Gastrocnemius medialis (tissue), 4 donors: ENCODE measurements around the gene TPH2. TPM values are rescaled to one million over a fixed set of nuclear protein-coding genes. Genes with fewer than 3 reads are reported as not detected.

Experiments used
- ATAC-seq, 2 donors: fragments of 150-250 bp; one replicate each; pipeline ENCODE4 v1.9.1; 2016
- DNase-seq, 2 donors: peaks; one replicate each; pipeline ENCODE4 v3.0.0-alpha.2; 2019
- H3K27ac ChIP-seq, 4 donors: fragments of 200-600 bp; sonication (generic); 1 replicate in 1 of 4; 2 replicates in 3 of 4; pipeline ENCODE4 v1.5.1; 2016 to 2018; ENCODE audit warnings: mild to moderate bottlenecking in 2 of 4, moderate library complexity in 1 of 4
- H3K27me3 ChIP-seq, 3 donors: fragments of 200-600 bp; sonication (generic) in 2 of 3; 1 replicate in 1 of 3; 2 replicates in 2 of 3; pipeline versions ENCODE4 v1.5.1 to v1.6.0; 2016 to 2019; ENCODE audit warnings: mild to moderate bottlenecking in 1 of 3, moderate library complexity in 1 of 3
- H3K36me3 ChIP-seq, 2 donors: fragments of 200-600 bp; sonication (generic) in 1 of 2; one replicate each; pipeline ENCODE4 v1.5.1; 2017 to 2018
- H3K4me1 ChIP-seq, 2 donors: fragments of 200-600 bp; sonication (generic) in 1 of 2; one replicate each; pipeline ENCODE4 v1.5.1; 2016 to 2017; ENCODE audit warnings: mild to moderate bottlenecking in 2 of 2
- H3K4me3 ChIP-seq, 4 donors: fragments of 200-600 bp; sonication (generic) in 3 of 4; 1 replicate in 1 of 4; 2 replicates in 3 of 4; pipeline ENCODE4 v1.5.1; 2016 to 2019; ENCODE audit warnings: mild to moderate bottlenecking in 2 of 4
- H3K9me3 ChIP-seq, 3 donors: fragments of 200-600 bp; sonication (generic) in 2 of 3; 1 replicate in 1 of 3; 2 replicates in 2 of 3; pipeline ENCODE4 v1.5.1; 2016 to 2019
- POLR2A ChIP-seq, 2 donors: fragments of 450-650 bp; IDR thresholded peaks; one replicate each; pipeline ENCODE4 v1.6.1; 2017; ENCODE audit warnings: antibody characterized with exemption in 2 of 2, mild to moderate bottlenecking in 2 of 2, moderate library complexity in 2 of 2
- in situ Hi-C, 4 donors: fragments of 200-750 bp; cut with MboI; loops; one replicate each; pipeline versions ENCODE4 v1.15.0 to v1.8.0; 2017; ENCODE audit warnings: low sequenced_read_pairs in 4 of 4
- intact Hi-C: fragments of 100-400 bp; cut with DNase I; formaldehyde crosslinking; loops from one replicate; pipeline ENCODE4 v1.15.1; 2023; ENCODE audit warnings: low total_unique reads
- total RNA-seq, 4 donors: library from RNA; depleted of rRNA; stranded (reverse); fragments of >200 nt; gene quantifications; one replicate each; pipeline versions ENCODE4 v1.1.0 to v1.2.3, GENCODE V29; 2016
- TF ChIP-seq, protein P1 (sequence below), 5 experiments: fragments of 450-650 bp in 3 of 5; fragments of 200-600 bp in 2 of 5; sonication (generic) in 2 of 5; IDR thresholded peaks in 4 of 5; conservative IDR thresholded peaks in 1 of 5; 1 replicate in 4 of 5; 2 replicates in 1 of 5; pipeline ENCODE4 v1.5.1; 2016 to 2019; ENCODE audit warnings: antibody characterized with exemption in 5 of 5, mild to moderate bottlenecking in 3 of 5, moderate library complexity in 3 of 5

The TPH2 gene
- total RNA-seq, 4 donors from 2014 or later = not detected

DNA sequence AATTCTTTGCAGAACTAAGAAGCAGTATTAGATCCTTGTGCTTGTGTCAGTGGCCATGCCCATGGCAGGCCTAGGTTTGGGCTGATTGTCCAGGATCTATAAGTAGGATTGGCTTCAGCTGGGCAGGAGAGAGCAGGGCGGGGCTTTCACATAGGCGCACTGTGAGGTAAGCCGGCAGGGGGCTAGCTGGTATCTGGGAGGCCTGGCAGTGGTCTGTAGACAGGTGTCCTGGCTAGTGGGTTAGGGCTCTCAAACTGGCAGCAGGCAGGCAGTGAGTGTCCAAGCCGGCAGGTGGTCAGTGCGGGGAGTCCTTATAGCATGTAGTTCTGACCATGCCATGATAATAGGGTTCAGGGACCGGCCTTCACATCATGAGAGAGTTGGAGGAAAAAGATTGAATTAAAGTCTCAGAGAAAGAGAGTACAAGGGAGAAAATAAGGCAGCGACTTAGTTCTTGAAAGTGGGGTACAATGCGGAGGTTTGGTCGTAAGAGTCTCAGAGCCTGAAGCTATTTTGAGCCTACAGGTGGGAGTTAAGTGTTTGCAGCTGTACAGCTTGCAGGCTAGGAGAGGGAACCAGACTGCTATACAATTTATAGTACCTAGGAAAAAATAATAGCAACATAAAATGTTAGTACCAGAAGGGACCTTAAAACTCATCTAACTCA is 137.4 kb downstream of the TPH2 start:
- intact Hi-C loops (no loop called here), in situ Hi-C loops (no loop called here)
- H3K9me3 ChIP-seq = no peaks in the 10 kb centered on the region
- H3K36me3 ChIP-seq = no peaks in the 10 kb centered on the region
- no peaks in the 10 kb centered on the region for H3K27me3 ChIP-seq
- H3K4me3 ChIP-seq = no peak overlapping the region
- no peak overlapping the region for H3K27ac ChIP-seq
- H3K4me1 ChIP-seq = no peaks in the 10 kb centered on the region
- DNase-seq (no peak), ATAC-seq (no peak)
- TF ChIP-seq POLR2A (IDR thresholded peaks at IDR 0.05) = no peak
- TF ChIP-seq, protein P1, sequence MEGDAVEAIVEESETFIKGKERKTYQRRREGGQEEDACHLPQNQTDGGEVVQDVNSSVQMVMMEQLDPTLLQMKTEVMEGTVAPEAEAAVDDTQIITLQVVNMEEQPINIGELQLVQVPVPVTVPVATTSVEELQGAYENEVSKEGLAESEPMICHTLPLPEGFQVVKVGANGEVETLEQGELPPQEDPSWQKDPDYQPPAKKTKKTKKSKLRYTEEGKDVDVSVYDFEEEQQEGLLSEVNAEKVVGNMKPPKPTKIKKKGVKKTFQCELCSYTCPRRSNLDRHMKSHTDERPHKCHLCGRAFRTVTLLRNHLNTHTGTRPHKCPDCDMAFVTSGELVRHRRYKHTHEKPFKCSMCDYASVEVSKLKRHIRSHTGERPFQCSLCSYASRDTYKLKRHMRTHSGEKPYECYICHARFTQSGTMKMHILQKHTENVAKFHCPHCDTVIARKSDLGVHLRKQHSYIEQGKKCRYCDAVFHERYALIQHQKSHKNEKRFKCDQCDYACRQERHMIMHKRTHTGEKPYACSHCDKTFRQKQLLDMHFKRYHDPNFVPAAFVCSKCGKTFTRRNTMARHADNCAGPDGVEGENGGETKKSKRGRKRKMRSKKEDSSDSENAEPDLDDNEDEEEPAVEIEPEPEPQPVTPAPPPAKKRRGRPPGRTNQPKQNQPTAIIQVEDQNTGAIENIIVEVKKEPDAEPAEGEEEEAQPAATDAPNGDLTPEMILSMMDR (IDR thresholded peaks at IDR 0.05 in 4 of 5, conservative IDR thresholded peaks at IDR 0.05 in 1 of 5) = no peak

- no peak for ATAC-seq
- Histone ChIP-seq H3K36me3 (no peaks in the 10 kb centered on the region), H3K27ac (no peak overlapping the region), H3K9me3 (no peaks in the 10 kb centered on the region), H3K27me3 (no peaks in the 10 kb centered on the region), H3K4me1 (no peaks in the 10 kb centered on the region), H3K4me3 (no peak overlapping the region)
- intact Hi-C loops = no loop called here
- DNase-seq = no peak
- TF ChIP-seq, protein P1 (IDR thresholded peaks at IDR 0.05 in 4 of 5, conservative IDR thresholded peaks at IDR 0.05 in 1 of 5) = no peak
- TF ChIP-seq POLR2A (IDR thresholded peaks at IDR 0.05) = no peak
- in situ Hi-C loops = no loop called here
Measured at GRCh38 chr12:72076558-72076915, 137.9 kb downstream of the TPH2 start.

DNA sequence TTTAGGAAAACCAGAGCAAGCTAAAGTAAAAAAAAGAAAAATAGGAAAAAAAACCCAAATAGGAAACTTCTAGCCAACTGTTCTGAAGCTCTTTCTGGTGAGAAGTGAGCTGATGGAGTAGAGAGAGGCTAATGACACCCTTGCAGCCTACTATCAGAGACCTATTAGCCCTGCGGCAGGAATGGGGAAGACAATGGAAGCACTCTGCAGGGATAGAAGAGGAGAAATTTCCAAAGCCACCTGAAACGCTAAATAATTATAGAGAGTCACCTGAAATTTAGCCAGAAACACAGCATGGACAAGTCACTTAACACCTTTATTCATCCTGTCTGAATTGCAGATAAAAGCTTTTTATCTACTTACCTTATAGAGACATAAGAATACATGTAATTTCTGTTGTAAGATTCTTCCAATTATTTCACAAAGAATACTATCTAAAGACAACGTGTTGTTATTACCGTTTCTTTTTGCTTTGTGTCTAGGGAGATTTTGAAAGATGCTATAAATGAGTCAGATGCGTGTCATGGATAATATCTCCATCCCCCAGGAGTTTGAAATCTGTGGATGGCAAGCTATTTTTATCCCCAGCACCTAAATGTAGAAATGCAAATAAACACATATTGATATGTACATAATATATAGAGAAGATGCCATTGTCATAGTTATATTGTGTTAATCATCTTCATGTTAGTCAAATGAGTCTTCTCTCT is 138.6 kb downstream of the TPH2 start:
- Histone ChIP-seq H3K36me3 (no peaks in the 10 kb centered on the region), H3K9me3 (no peaks in the 10 kb centered on the region), H3K27ac (no peak overlapping the region), H3K27me3 (no peaks in the 10 kb centered on the region), H3K4me3 (no peak overlapping the region), H3K4me1 (no peaks in the 10 kb centered on the region)
- intact Hi-C loops = no loop called here
- DNase-seq (no peak), ATAC-seq (no peak)
- in situ Hi-C loops = no loop called here
- TF ChIP-seq, protein P1 (IDR thresholded peaks at IDR 0.05 in 4 of 5, conservative IDR thresholded peaks at IDR 0.05 in 1 of 5) = no peak
- no peak for TF ChIP-seq POLR2A (IDR thresholded peaks at IDR 0.05)

DNA sequence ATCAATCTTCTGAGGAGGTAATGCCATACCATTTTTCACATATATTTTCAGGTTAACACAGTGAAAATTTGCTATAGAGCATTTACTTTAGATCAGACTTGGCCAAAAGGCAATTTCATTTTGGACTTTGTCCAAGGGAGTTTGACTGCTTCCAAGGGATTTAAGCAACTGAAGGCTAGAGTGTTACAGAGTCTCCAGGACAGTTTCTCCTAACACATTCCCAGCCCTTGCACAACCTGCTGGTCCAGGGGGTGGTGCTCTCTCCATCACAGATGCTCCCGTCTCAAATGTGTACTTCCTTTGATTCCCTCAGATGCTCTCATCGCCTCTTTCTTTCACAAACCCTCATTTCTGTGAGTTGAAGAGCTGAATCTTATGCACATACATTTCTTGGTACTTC is 143.1 kb downstream of the TPH2 start:
- intact Hi-C loops = no loop called here
- no peak for TF ChIP-seq POLR2A (IDR thresholded peaks at IDR 0.05)
- TF ChIP-seq, protein P1 (IDR thresholded peaks at IDR 0.05 in 4 of 5, conservative IDR thresholded peaks at IDR 0.05 in 1 of 5) = no peak
- in situ Hi-C loops = no loop called here
- H3K4me1 ChIP-seq = no peaks in the 10 kb centered on the region
- no peak overlapping the region for H3K27ac ChIP-seq
- DNase-seq (no peak), ATAC-seq (no peak)
- no peaks in the 10 kb centered on the region for H3K27me3 ChIP-seq
- no peaks in the 10 kb centered on the region for H3K36me3 ChIP-seq
- no peak overlapping the region for H3K4me3 ChIP-seq
- no peaks in the 10 kb centered on the region for H3K9me3 ChIP-seq

Other genes starting within 250 kb of the TPH2 start
- 10 to 100 TPM; 17.4 to 75.9 (median 45.7) TPM for gene RAB21, start 184.0 kb upstream of the TPH2 start, total RNA-seq
- gene TBC1D15, start 99.1 kb upstream of the TPH2 start, total RNA-seq = 10 to 100 TPM; 48.2 to 89.2 (median 52.2) TPM